ENCODE data around the gene NYNRIN.
"Not testable (repeated sequence)": the region's sequence is repeated elsewhere in the genome, so short reads cannot be mapped to it uniquely, and the experiment has no call there.

The NYNRIN gene

GRCh38 chr14:24398653-24399446 is at the start of gene NYNRIN:
Gene NYNRIN (plus strand): TSS chr14:24399003. CDS start chr14:24399247, 244 bp downstream.
- peak; percentile 42 for DNase-seq (ENCODE audit: low spot score)

- no peak for DNase-seq (ENCODE audit: low spot score)
Observed at GRCh38 chr14:24349742-24350141, 49.1 kb upstream of the NYNRIN start.

- DNase-seq (ENCODE audit: low spot score) = no peak
Observed at GRCh38 chr14:24351517-24351916, 47.3 kb upstream of the NYNRIN start.

GRCh38 chr14:24353559-24354481 is 45.0 kb upstream of the NYNRIN start:
- DNase-seq (ENCODE audit: low spot score) = no peak

- not testable (repeated sequence) for DNase-seq (ENCODE audit: low spot score)
Observed at GRCh38 chr14:24354482-24354825, 44.3 kb upstream of the NYNRIN start.

GRCh38 chr14:24355009-24355408 is 43.8 kb upstream of the NYNRIN start:
- no peak for DNase-seq (ENCODE audit: low spot score)

GRCh38 chr14:24356208-24356607 is 42.6 kb upstream of the NYNRIN start:
- no peak for DNase-seq (ENCODE audit: low spot score)

GRCh38 chr14:24360281-24360680 is 38.5 kb upstream of the NYNRIN start:
- DNase-seq (ENCODE audit: low spot score) = no peak

GRCh38 chr14:24361326-24361725 is 37.5 kb upstream of the NYNRIN start:
- DNase-seq (ENCODE audit: low spot score) = no peak

- no peak for DNase-seq (ENCODE audit: low spot score)
Observed at GRCh38 chr14:24362241-24362960, 36.4 kb upstream of the NYNRIN start.

- no peak for DNase-seq (ENCODE audit: low spot score)
Observed at GRCh38 chr14:24363401-24363800, 35.4 kb upstream of the NYNRIN start.

- no peak for DNase-seq (ENCODE audit: low spot score)
Observed at GRCh38 chr14:24364841-24365240, 34.0 kb upstream of the NYNRIN start.

GRCh38 chr14:24365600-24366412 is 33.0 kb upstream of the NYNRIN start:
- peak; percentile 92 for DNase-seq (ENCODE audit: low spot score)

GRCh38 chr14:24366413-24366720 is 32.4 kb upstream of the NYNRIN start:
- no peak for DNase-seq (ENCODE audit: low spot score)

- DNase-seq (ENCODE audit: low spot score) = peak; percentile 98
Observed at GRCh38 chr14:24366721-24367513, 31.9 kb upstream of the NYNRIN start.

GRCh38 chr14:24367514-24368211 is 31.1 kb upstream of the NYNRIN start, which contains the start of gene NFATC4:
Gene NFATC4 (plus strand): TSS chr14:24368184. CDS start chr14:24368341, 157 bp downstream.
- DNase-seq (ENCODE audit: low spot score) = peak; percentile 90

GRCh38 chr14:24368212-24368561 is 30.6 kb upstream of the NYNRIN start:
- no peak for DNase-seq (ENCODE audit: low spot score)

GRCh38 chr14:24368562-24369252 is 30.1 kb upstream of the NYNRIN start:
- DNase-seq (ENCODE audit: low spot score) = peak; percentile 40

- DNase-seq (ENCODE audit: low spot score) = no peak
Observed at GRCh38 chr14:24369463-24369862, 29.3 kb upstream of the NYNRIN start.
